ENCODE data around the gene CCDC91. TPM values are rescaled to one million over a fixed set of nuclear protein-coding genes. Genes with fewer than 3 reads are reported as not detected.

CCDC91 gene
- total and polyA plus RNA-seq, 9 of the 15 experiments (the other 6 are each of a cell fraction or from before 2014, with no cell fraction given) = 10.1 to 31.1 (median 26.3) TPM

- TF ChIP-seq REST (IDR thresholded peaks at IDR 0.05; ENCODE audit: borderline replicate concordance) (no peak), REST (CRISPR knock-in tag; IDR thresholded peaks at IDR 0.05; ENCODE audit: low read depth) (no peak), ESRRB (CRISPR knock-in tag; IDR thresholded peaks at IDR 0.05; ENCODE audit: borderline replicate concordance) (no peak), ARID3A (IDR thresholded peaks at IDR 0.05; ENCODE audit: borderline replicate concordance, low read depth, low read length) (peak; percentile 92), CBFA2T3 (IDR thresholded peaks at IDR 0.05) (peak; percentile 99), CHD7 (IDR thresholded peaks at IDR 0.05; ENCODE audit: low read depth, low read length) (no peak)
These were observed 1.9 kb downstream of the CCDC91 start (continued) for GRCh38 chr12:28192125-28192524.
